B cell (primary cell): Measurements from ENCODE around the gene TMED7. TPM values are rescaled to one million over a fixed set of nuclear protein-coding genes. Genes with fewer than 3 reads are reported as not detected.

ENCODE experiments used
- ATAC-seq: fragments of 200-7000 bp; cut with Tn5 transposase; one replicate; pipeline ENCODE4 v1.10.0; 2021; ENCODE audit warnings: low read depth, mild to moderate bottlenecking, moderate number of reproducible peaks, moderate library complexity
- CTCF ChIA-PET: fragments of 350-600 bp; sonication (Branson Sonifier 250); formaldehyde crosslinking; loops from one replicate; lab custom pipeline; 2021; ENCODE audit warnings: antibody characterized with exemption, inconsistent platforms; lab: Charles Lee
- POLR2A ChIA-PET: fragments of 350-600 bp; sonication (Branson Sonifier 250); formaldehyde crosslinking; loops from one replicate; lab custom pipeline; 2021; ENCODE audit warnings: antibody characterized with exemption; lab: Charles Lee
- DNase-seq: peaks from one replicate; pipeline ENCODE4 v3.0.0; 2013
- H2AFZ ChIP-seq: 2 replicates; pipeline ENCODE4 v1.6.1; 2012; ENCODE audit warnings: mild to moderate bottlenecking, low read depth, low read length; ENCODE audit not compliant: insufficient read depth, poor library complexity, severe bottlenecking
- H3K27ac ChIP-seq, 2 donors: 1 replicate in 1 of 2; 2 replicates in 1 of 2; pipeline ENCODE4 v1.5.1; 2012 to 2013; ENCODE audit warnings: low read length in 2 of 2, mild to moderate bottlenecking in 2 of 2, moderate library complexity in 1 of 2
- H3K27me3 ChIP-seq, 4 experiments: fragments of 200-600 bp in 1 of 4; sonication (generic) in 1 of 4; replicated peaks in 1 of 4; 1 replicate in 2 of 4; 2 replicates in 2 of 4; pipeline versions ENCODE4 v1.6.1 to v1.7.0; 2013 to 2016; ENCODE audit warnings: low read length in 3 of 4, mild to moderate bottlenecking in 2 of 4, mixed read lengths in 1 of 4, moderate library complexity in 1 of 4; ENCODE audit not compliant: insufficient read depth in 4 of 4, control insufficient read depth in 3 of 4; ENCODE audit errors: control extremely low read depth in 1 of 4
- H3K36me3 ChIP-seq, 2 experiments: replicated peaks in 1 of 2; 1 replicate in 1 of 2; 2 replicates in 1 of 2; pipeline versions ENCODE4 v1.6.1 to v1.7.1; 2013; ENCODE audit warnings: low read length in 1 of 2; ENCODE audit not compliant: insufficient read depth in 2 of 2, control insufficient read depth in 1 of 2; ENCODE audit errors: control extremely low read depth in 1 of 2, extremely low read depth in 1 of 2
- H3K4me1 ChIP-seq, 2 donors: fragments of 200-600 bp in 1 of 2; sonication (generic) in 1 of 2; 1 replicate in 1 of 2; 2 replicates in 1 of 2; pipeline versions ENCODE4 v1.5.1 to v1.6.1; 2013 to 2017; ENCODE audit warnings: low read length in 2 of 2; ENCODE audit not compliant: control insufficient read depth in 2 of 2, insufficient read depth in 2 of 2
- H3K4me2 ChIP-seq: replicated peaks from 2 replicates; pipeline ENCODE3; 2012; ENCODE audit warnings: mild to moderate bottlenecking, low read depth, low read length; ENCODE audit not compliant: poor library complexity, severe bottlenecking
- H3K4me3 ChIP-seq, 5 experiments: fragments of 200-600 bp in 1 of 5; sonication (generic) in 1 of 5; 1 replicate in 3 of 5; 2 replicates in 2 of 5; pipeline versions ENCODE4 v1.5.1 to v1.7.0; 2011 to 2016; ENCODE audit warnings: low read length in 4 of 5, mild to moderate bottlenecking in 4 of 5, low read depth in 2 of 5, control low read depth in 1 of 5, moderate library complexity in 1 of 5; ENCODE audit not compliant: insufficient read depth in 1 of 5; ENCODE audit errors: control extremely low read depth in 1 of 5, extremely low read depth in 1 of 5
- H3K79me2 ChIP-seq: fragments of 200-600 bp; sonication (generic); one replicate; pipeline ENCODE4 v1.6.0; 2016; ENCODE audit warnings: low read length; ENCODE audit not compliant: control insufficient read depth, insufficient read depth
- H3K9ac ChIP-seq: fragments of 200-600 bp; sonication (generic); 2 replicates; pipeline ENCODE4 v1.6.1; 2017; ENCODE audit warnings: mild to moderate bottlenecking, low read length, moderate library complexity
- H3K9me3 ChIP-seq, 3 donors: one replicate each; pipeline versions ENCODE4 v1.6.1 to v1.7.1; 2013; ENCODE audit warnings: low read length in 2 of 3; ENCODE audit not compliant: control insufficient read depth in 2 of 3, insufficient read depth in 1 of 3; ENCODE audit errors: control extremely low read depth in 1 of 3
- H4K20me1 ChIP-seq: 2 replicates; pipeline ENCODE4 v1.6.0; 2012; ENCODE audit warnings: mild to moderate bottlenecking, low read length; ENCODE audit not compliant: insufficient read depth, control insufficient read depth, poor library complexity, severe bottlenecking
- H3K27ac Mint-ChIP-seq: one replicate; pipeline ENCODE4 v1.8.0; 2021; ENCODE audit warnings: mixed read lengths
- H3K27me3 Mint-ChIP-seq: one replicate; pipeline ENCODE4 v1.8.0; 2021; ENCODE audit warnings: mixed read lengths
- H3K4me1 Mint-ChIP-seq: one replicate; pipeline ENCODE4 v1.8.0; 2021; ENCODE audit warnings: mixed read lengths
- H3K4me3 Mint-ChIP-seq: one replicate; pipeline ENCODE4 v1.8.0; 2021; ENCODE audit warnings: mixed read lengths
- H3K9me3 Mint-ChIP-seq: one replicate; pipeline ENCODE4 v1.8.0; 2022; ENCODE audit warnings: mixed read lengths; ENCODE audit not compliant: insufficient read depth
- EZH2 ChIP-seq: IDR thresholded peaks from 2 replicates; pipeline ENCODE4 v1.6.1; 2012; ENCODE audit warnings: borderline replicate concordance, low read depth, mild to moderate bottlenecking, moderate library complexity, low read length; ENCODE audit not compliant: insufficient read depth, poor library complexity, severe bottlenecking
- WGBS: methylation state at CpG from one replicate; pipeline ENCODE4 v1.1.5; 2013; ENCODE audit warnings: missing lambda C conversion rate; ENCODE audit not compliant: insufficient coverage; 5-methylcytosine and 5-hydroxymethylcytosine counted together
- intact Hi-C: fragments of 100-400 bp; cut with micrococcal nuclease; formaldehyde crosslinking; loops from one replicate; pipeline ENCODE4 v1.10.0; 2022
- polyA plus RNA-seq: library from polyadenylated mRNA; depleted of rRNA; stranded (reverse); fragments of >200 nt; gene quantifications from 2 replicates; pipeline ENCODE4 v1.2.3, GENCODE V29; 2012
- total RNA-seq, 2 donors: library from RNA; stranded (reverse); fragments of 120-200 nt in 1 of 2; gene quantifications; 1 replicate in 1 of 2; 2 replicates in 1 of 2; pipeline versions ENCODE4 v1.2.3 to v1.2.4, GENCODE V29; 2013 to 2022
- TF ChIP-seq, protein P1 (sequence below): fragments of 200-600 bp; IDR thresholded peaks from one replicate; pipeline ENCODE4 v1.8.0; 2022; ENCODE audit warnings: antibody characterized with exemption, mild to moderate bottlenecking

Gene TMED7
- total and polyA plus RNA-seq, 2 donors (not counting 1 experiment from before 2014, with no cell fraction given): 17.3 to 40.4 TPM

DNA sequence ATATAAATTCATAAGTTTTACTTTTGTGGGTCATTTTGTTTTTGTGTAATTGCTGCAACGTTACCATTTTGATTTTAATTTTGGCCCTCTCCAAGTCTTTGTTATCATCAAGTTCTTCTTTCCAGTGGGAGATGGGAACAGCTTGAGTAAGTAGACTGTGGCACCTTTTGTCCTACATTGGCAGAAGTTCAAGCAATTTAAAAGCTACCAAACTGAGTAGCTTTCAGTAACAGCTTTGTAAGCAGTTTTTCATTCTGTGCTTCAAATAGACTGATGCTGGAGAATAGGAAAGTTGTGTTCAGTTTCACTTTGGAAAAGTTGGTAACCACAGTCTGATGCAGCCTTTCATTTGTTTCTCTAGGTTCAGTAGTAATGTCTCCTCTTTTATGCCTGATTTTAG lies 47.8 kb upstream of the TMED7 start:
- intact Hi-C loops: no loop called here
- Histone ChIP-seq H3K4me1 (no peaks in the 10 kb centered on the region), H3K4me3 (no peak overlapping the region), H3K36me3 (no peaks in the 10 kb centered on the region), H3K9ac (no peak overlapping the region), H3K79me2 (no peaks in the 10 kb centered on the region), H3K27ac (no peak overlapping the region), H3K9me3 (peaks cover 0 to 5% (median 0%) of the 10 kb centered on the region in 3 donors), H4K20me1 (no peaks in the 10 kb centered on the region), H2AFZ (no peak overlapping the region), H3K27me3 (no peaks in the 10 kb centered on the region), H3K4me2 (no peak overlapping the region)
- no peak for DNase-seq
- ChIA-PET POLR2A (no interaction called here), CTCF (no interaction called here)
- TF ChIP-seq, protein P1, sequence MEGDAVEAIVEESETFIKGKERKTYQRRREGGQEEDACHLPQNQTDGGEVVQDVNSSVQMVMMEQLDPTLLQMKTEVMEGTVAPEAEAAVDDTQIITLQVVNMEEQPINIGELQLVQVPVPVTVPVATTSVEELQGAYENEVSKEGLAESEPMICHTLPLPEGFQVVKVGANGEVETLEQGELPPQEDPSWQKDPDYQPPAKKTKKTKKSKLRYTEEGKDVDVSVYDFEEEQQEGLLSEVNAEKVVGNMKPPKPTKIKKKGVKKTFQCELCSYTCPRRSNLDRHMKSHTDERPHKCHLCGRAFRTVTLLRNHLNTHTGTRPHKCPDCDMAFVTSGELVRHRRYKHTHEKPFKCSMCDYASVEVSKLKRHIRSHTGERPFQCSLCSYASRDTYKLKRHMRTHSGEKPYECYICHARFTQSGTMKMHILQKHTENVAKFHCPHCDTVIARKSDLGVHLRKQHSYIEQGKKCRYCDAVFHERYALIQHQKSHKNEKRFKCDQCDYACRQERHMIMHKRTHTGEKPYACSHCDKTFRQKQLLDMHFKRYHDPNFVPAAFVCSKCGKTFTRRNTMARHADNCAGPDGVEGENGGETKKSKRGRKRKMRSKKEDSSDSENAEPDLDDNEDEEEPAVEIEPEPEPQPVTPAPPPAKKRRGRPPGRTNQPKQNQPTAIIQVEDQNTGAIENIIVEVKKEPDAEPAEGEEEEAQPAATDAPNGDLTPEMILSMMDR: no peak
- TF ChIP-seq EZH2: no peak
- H3K9me3 Mint-ChIP-seq: peaks cover 2% of the 10 kb centered on the region
- H3K4me3 Mint-ChIP-seq: no peak overlapping the region
- H3K27me3 Mint-ChIP-seq: peaks cover 20% of the 10 kb centered on the region
- no peaks in the 10 kb centered on the region for H3K4me1 Mint-ChIP-seq
- no peak for ATAC-seq
- no peak overlapping the region for H3K27ac Mint-ChIP-seq
- WGBS: no CpG with 5 or more reads among the region's 1 CpG

DNA sequence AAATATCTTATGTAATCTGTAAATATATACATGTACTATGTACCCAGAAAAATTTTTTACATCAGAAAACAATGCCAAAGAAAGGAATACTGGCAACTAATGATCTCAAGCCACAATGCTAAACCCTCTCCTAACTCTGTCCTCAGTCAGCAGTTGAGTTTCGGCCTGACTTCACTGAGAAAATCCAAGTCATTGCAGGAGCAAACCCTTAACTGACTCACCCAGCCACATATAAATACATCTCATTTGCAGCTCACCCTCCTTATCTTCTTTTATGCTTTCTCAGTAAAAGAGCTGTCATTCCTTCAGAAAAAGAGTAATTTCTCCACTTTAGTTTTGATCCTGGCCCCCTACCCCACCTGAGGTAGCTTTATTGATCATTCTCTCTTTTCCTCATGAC lies 46.1 kb upstream of the TMED7 start:
- Histone ChIP-seq H3K9ac (no peak overlapping the region), H3K4me1 (no peaks in the 10 kb centered on the region), H3K27me3 (no peaks in the 10 kb centered on the region), H3K4me3 (no peak overlapping the region), H2AFZ (no peak overlapping the region), H3K9me3 (peaks cover 0 to 12% (median 0%) of the 10 kb centered on the region in 3 donors), H3K27ac (no peak overlapping the region), H3K36me3 (no peaks in the 10 kb centered on the region), H3K79me2 (no peaks in the 10 kb centered on the region), H4K20me1 (no peaks in the 10 kb centered on the region), H3K4me2 (no peak overlapping the region)
- ATAC-seq (no peak), DNase-seq (no peak)
- Mint-ChIP-seq H3K4me3 (no peak overlapping the region), H3K9me3 (peaks cover 9% of the 10 kb centered on the region), H3K27ac (no peak overlapping the region), H3K4me1 (no peaks in the 10 kb centered on the region), H3K27me3 (peaks cover 23% of the 10 kb centered on the region)
- intact Hi-C loops: no loop called here
- WGBS: 83% methylated on average over 1 of the region's 1 CpG
- POLR2A ChIA-PET: no interaction called here
- CTCF ChIA-PET: no interaction called here
- TF ChIP-seq, protein P1: no peak
- no peak for TF ChIP-seq EZH2
